ENCODE measurements around the gene ZNF155.

DNA sequence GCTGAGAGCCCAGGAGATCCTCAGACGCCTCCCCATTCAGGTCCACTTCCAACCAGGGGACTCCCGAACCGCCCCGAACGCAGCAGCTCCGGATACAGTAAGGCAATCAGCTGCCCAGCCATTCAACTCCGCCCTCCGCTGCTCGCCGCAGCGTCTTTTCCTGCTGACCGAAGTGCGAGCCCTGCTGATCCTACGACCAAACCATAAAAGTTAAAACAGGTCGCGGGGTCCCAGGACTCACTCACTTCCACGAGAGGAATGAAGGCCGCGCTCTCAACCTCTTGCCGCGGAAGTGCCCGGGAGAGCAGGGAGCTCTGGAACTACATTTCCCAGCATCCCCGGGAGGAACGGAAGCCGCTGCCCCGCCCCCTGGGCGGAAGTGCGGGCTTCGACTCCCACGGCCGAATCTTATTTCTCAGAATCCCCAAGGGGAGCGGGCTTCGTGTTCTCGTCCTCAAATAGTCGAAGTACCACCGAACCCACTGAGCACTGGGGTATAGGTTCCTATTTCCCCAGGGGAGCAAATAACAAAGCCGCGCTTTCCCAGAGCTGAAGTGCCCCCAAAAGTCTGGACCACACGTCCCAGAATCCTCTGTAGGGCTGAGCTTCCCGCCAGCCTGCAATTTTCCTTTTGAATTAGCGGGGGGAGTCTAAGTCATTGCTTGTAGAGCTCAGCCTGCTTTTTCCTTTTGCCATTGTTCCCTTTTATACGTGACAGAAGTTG lies 48.8 kb upstream of the ZNF155 start, which contains the start of gene ZNF45:
- TF ChIP-seq POLR2AphosphoS5 (IDR thresholded peaks at IDR 0.05) (peak; percentile 60), RAD21 (conservative IDR thresholded peaks at IDR 0.05) (peak; percentile 30), EP300 (conservative IDR thresholded peaks at IDR 0.05; ENCODE audit: poor library complexity, severe bottlenecking) (peak; percentile 24), EZH2 (IDR thresholded peaks at IDR 0.05; ENCODE audit: borderline replicate concordance, insufficient read depth, low read length, poor library complexity, severe bottlenecking) (no peak), MXI1 (conservative IDR thresholded peaks at IDR 0.05; ENCODE audit: poor library complexity, severe bottlenecking) (peak; percentile 74), SMC3 (conservative IDR thresholded peaks at IDR 0.05; ENCODE audit: poor library complexity) (peak; percentile 18), TAF1 (IDR thresholded peaks at IDR 0.05; ENCODE audit: low read depth) (no peak)
- TF ChIP-seq, protein P1, sequence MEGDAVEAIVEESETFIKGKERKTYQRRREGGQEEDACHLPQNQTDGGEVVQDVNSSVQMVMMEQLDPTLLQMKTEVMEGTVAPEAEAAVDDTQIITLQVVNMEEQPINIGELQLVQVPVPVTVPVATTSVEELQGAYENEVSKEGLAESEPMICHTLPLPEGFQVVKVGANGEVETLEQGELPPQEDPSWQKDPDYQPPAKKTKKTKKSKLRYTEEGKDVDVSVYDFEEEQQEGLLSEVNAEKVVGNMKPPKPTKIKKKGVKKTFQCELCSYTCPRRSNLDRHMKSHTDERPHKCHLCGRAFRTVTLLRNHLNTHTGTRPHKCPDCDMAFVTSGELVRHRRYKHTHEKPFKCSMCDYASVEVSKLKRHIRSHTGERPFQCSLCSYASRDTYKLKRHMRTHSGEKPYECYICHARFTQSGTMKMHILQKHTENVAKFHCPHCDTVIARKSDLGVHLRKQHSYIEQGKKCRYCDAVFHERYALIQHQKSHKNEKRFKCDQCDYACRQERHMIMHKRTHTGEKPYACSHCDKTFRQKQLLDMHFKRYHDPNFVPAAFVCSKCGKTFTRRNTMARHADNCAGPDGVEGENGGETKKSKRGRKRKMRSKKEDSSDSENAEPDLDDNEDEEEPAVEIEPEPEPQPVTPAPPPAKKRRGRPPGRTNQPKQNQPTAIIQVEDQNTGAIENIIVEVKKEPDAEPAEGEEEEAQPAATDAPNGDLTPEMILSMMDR (IDR thresholded peaks at IDR 0.05; ENCODE audit: poor library complexity, severe bottlenecking): no peak
- TF ChIP-seq, protein P2, sequence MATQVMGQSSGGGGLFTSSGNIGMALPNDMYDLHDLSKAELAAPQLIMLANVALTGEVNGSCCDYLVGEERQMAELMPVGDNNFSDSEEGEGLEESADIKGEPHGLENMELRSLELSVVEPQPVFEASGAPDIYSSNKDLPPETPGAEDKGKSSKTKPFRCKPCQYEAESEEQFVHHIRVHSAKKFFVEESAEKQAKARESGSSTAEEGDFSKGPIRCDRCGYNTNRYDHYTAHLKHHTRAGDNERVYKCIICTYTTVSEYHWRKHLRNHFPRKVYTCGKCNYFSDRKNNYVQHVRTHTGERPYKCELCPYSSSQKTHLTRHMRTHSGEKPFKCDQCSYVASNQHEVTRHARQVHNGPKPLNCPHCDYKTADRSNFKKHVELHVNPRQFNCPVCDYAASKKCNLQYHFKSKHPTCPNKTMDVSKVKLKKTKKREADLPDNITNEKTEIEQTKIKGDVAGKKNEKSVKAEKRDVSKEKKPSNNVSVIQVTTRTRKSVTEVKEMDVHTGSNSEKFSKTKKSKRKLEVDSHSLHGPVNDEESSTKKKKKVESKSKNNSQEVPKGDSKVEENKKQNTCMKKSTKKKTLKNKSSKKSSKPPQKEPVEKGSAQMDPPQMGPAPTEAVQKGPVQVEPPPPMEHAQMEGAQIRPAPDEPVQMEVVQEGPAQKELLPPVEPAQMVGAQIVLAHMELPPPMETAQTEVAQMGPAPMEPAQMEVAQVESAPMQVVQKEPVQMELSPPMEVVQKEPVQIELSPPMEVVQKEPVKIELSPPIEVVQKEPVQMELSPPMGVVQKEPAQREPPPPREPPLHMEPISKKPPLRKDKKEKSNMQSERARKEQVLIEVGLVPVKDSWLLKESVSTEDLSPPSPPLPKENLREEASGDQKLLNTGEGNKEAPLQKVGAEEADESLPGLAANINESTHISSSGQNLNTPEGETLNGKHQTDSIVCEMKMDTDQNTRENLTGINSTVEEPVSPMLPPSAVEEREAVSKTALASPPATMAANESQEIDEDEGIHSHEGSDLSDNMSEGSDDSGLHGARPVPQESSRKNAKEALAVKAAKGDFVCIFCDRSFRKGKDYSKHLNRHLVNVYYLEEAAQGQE (IDR thresholded peaks at IDR 0.05; ENCODE audit: borderline replicate concordance): no peak
